Caco-2 (cell line): ENCODE measurements around the gene PFDN1. TPM values are rescaled to one million over a fixed set of nuclear protein-coding genes. Genes with fewer than 3 reads are reported as not detected.

Experiments used
- BruUV-seq: library from RNA; stranded (reverse); fragments of 400-500 nt; replicated peaks from 2 replicates; lab custom pipeline; 2021; lab: Mats Ljungman, UMichigan
- CTCF ChIA-PET: fragments of 300-600 bp; sonication (Branson Sonifier 250); formaldehyde crosslinking; loops from one replicate; lab custom pipeline; 2022; ENCODE audit warnings: antibody characterized with exemption; lab: Charles Lee
- POLR2A ChIA-PET: fragments of 300-600 bp; sonication (Branson Sonifier 250); formaldehyde crosslinking; loops from one replicate; lab custom pipeline; 2022; ENCODE audit warnings: antibody characterized with exemption; lab: Charles Lee
- DNase-seq, 2 experiments: peaks; one replicate each; pipeline versions ENCODE4 v3.0.0 to v3.0.0-alpha.2; 2020 to 2022
- H3K27me3 ChIP-seq: replicated peaks from 2 replicates; pipeline ENCODE4 v1.6.0; 2011; ENCODE audit warnings: low read length; ENCODE audit not compliant: control insufficient read depth, insufficient read depth
- H3K36me3 ChIP-seq: 2 replicates; pipeline ENCODE4 v1.5.1; 2011; ENCODE audit warnings: low read length; ENCODE audit not compliant: control insufficient read depth, insufficient read depth
- H3K4me1 ChIP-seq: fragments of 250-450 bp; sonication (Bioruptor Pico); 2 replicates; pipeline ENCODE4 v1.5.1; 2020; ENCODE audit warnings: mild to moderate bottlenecking
- H3K4me3 ChIP-seq: 2 replicates; pipeline ENCODE4 v1.5.1; 2011; ENCODE audit warnings: low read depth, mild to moderate bottlenecking, control low read depth, low read length
- H3K9me3 ChIP-seq: fragments of 250-450 bp; sonication (Bioruptor Pico); 2 replicates; pipeline ENCODE4 v1.5.1; 2020; ENCODE audit warnings: mild to moderate bottlenecking, moderate library complexity
- H3K27ac Mint-ChIP-seq: one replicate; pipeline ENCODE4 v1.8.0; 2022; ENCODE audit warnings: mixed read lengths; ENCODE audit not compliant: unreplicated experiment
- H3K27me3 Mint-ChIP-seq: one replicate; pipeline ENCODE4 v1.8.0; 2022; ENCODE audit warnings: mixed read lengths; ENCODE audit not compliant: insufficient read depth, unreplicated experiment
- H3K36me3 Mint-ChIP-seq: one replicate; pipeline ENCODE4 v1.8.0; 2022; ENCODE audit warnings: mild to moderate bottlenecking, mixed read lengths; ENCODE audit not compliant: insufficient read depth, unreplicated experiment
- H3K4me1 Mint-ChIP-seq: one replicate; pipeline ENCODE4 v1.8.0; 2022; ENCODE audit warnings: low read depth, mixed read lengths; ENCODE audit not compliant: unreplicated experiment
- H3K4me3 Mint-ChIP-seq: one replicate; pipeline ENCODE4 v1.8.0; 2022; ENCODE audit warnings: mild to moderate bottlenecking, moderate library complexity, mixed read lengths; ENCODE audit not compliant: unreplicated experiment
- H3K9me3 Mint-ChIP-seq: one replicate; pipeline ENCODE4 v1.8.0; 2022; ENCODE audit warnings: mixed read lengths; ENCODE audit not compliant: unreplicated experiment
- CTCF ChIP-seq, 2 experiments: fragments of 200-600 bp in 1 of 2; IDR thresholded peaks; 1 replicate in 1 of 2; 2 replicates in 1 of 2; pipeline versions ENCODE4 v1.5.1 to v1.8.0; 2011 to 2022; ENCODE audit warnings: antibody characterized with exemption in 1 of 2, control low read depth in 1 of 2, inconsistent platforms in 1 of 2, low read depth in 1 of 2, low read length in 1 of 2, mild to moderate bottlenecking in 1 of 2, moderate library complexity in 1 of 2; ENCODE audit not compliant: insufficient read depth in 1 of 2, severe bottlenecking in 1 of 2, unreplicated experiment in 1 of 2
- intact Hi-C: fragments of 100-400 bp; cut with micrococcal nuclease; formaldehyde crosslinking; loops from one replicate; pipeline ENCODE4 v1.10.0; 2022; ENCODE audit not compliant: unreplicated experiment
- total RNA-seq: library from RNA; stranded (reverse); gene quantifications from 2 replicates; pipeline ENCODE4 v1.2.3, GENCODE V29; 2022

PFDN1 gene
- total RNA-seq, 1 experiment from 2014 or later = 81.1 TPM

GRCh38 chr5:140246378-140247122 is 56.4 kb downstream of the PFDN1 start:
- H3K27me3 ChIP-seq = no peaks in the 10 kb centered on the region
- no TSS peak for BruUV-seq
- Mint-ChIP-seq H3K4me1 (no peaks in the 10 kb centered on the region), H3K36me3 (peaks cover 49% of the 10 kb centered on the region), H3K4me3 (no peak overlapping the region), H3K9me3 (no peaks in the 10 kb centered on the region), H3K27ac (no peak overlapping the region), H3K27me3 (no peaks in the 10 kb centered on the region)
- DNase-seq = no peak
- ChIA-PET CTCF (interaction anchor here (0.6 to 0.9 kb wide), 3 partner anchors 54 to 112 kb away, joined by 3 to 4 read pairs (median 4); no protein-coding TSS in a partner anchor), POLR2A (interaction anchor here (0.6 kb wide), 1 partner anchor 1603 kb away, joined by 4 read pairs; no protein-coding TSS in a partner anchor)
- no peak overlapping the region for H3K4me3 ChIP-seq
- no peaks in the 10 kb centered on the region; the same call in none of the 2 replicates for H3K36me3 ChIP-seq
- H3K4me1 ChIP-seq = peaks cover 4% of the 10 kb centered on the region
- no peaks in the 10 kb centered on the region for H3K9me3 ChIP-seq
- intact Hi-C loops = no loop called here
- TF ChIP-seq CTCF (IDR thresholded peaks at IDR 0.05; ENCODE audit: insufficient read depth in 1 of 2, low read depth in 1 of 2, low read length in 1 of 2, severe bottlenecking in 1 of 2, unreplicated experiment in 1 of 2) = no peak

- no peak for TF ChIP-seq CTCF (IDR thresholded peaks at IDR 0.05; ENCODE audit: insufficient read depth in 1 of 2, low read depth in 1 of 2, low read length in 1 of 2, severe bottlenecking in 1 of 2, unreplicated experiment in 1 of 2)
- H3K27ac Mint-ChIP-seq = no peak overlapping the region
- H3K27me3 Mint-ChIP-seq = no peaks in the 10 kb centered on the region
- no peaks in the 10 kb centered on the region for H3K36me3 ChIP-seq
- no peaks in the 10 kb centered on the region for H3K9me3 ChIP-seq
- peaks cover 52% of the 10 kb centered on the region for H3K36me3 Mint-ChIP-seq
- no peak overlapping the region for H3K4me3 ChIP-seq
- H3K9me3 Mint-ChIP-seq = no peaks in the 10 kb centered on the region
- no peaks in the 10 kb centered on the region for H3K27me3 ChIP-seq
- H3K4me1 Mint-ChIP-seq = peaks cover 4% of the 10 kb centered on the region
- no peak for DNase-seq
- ChIA-PET POLR2A (interaction anchor here (0.7 kb wide), 1 partner anchor 100 kb away, joined by 4 read pairs; the partner anchor contains the start of gene HBEGF), CTCF (interaction anchor here (0.6 to 3.9 kb wide), 2 partner anchors 33 to 101 kb away, joined by 3 to 105 read pairs; partner anchors contain the start of gene HBEGF)
- no peak overlapping the region for H3K4me3 Mint-ChIP-seq
- intact Hi-C loops = no loop called here
- BruUV-seq = no TSS peak
- peaks cover 10% of the 10 kb centered on the region for H3K4me1 ChIP-seq
These were observed 57.0 kb downstream of the PFDN1 start for GRCh38 chr5:140245926-140246325.

- no peaks in the 10 kb centered on the region for H3K9me3 Mint-ChIP-seq
- Histone ChIP-seq H3K9me3 (no peaks in the 10 kb centered on the region), H3K27me3 (no peaks in the 10 kb centered on the region), H3K36me3 (no peaks in the 10 kb centered on the region), H3K4me1 (peaks cover 16% of the 10 kb centered on the region), H3K4me3 (no peak overlapping the region)
- no peak for DNase-seq
- TF ChIP-seq CTCF (IDR thresholded peaks at IDR 0.05; ENCODE audit: insufficient read depth in 1 of 2, low read depth in 1 of 2, low read length in 1 of 2, severe bottlenecking in 1 of 2, unreplicated experiment in 1 of 2) = no peak
- no peaks in the 10 kb centered on the region for H3K27me3 Mint-ChIP-seq
- TSS peak; percentile 93 for BruUV-seq
- H3K4me1 Mint-ChIP-seq = peaks cover 6% of the 10 kb centered on the region
- ChIA-PET CTCF (interaction anchor here (0.6 to 3.9 kb wide), 8 partner anchors 9 to 126 kb away, joined by 3 to 105 read pairs (median 12); partner anchors contain the start of gene HBEGF), POLR2A (interaction anchor here (0.7 to 2.0 kb wide), 2 partner anchors 101 kb away, joined by 4 to 25 read pairs; partner anchors contain the start of gene HBEGF)
- H3K4me3 Mint-ChIP-seq = no peak overlapping the region
- H3K27ac Mint-ChIP-seq = no peak overlapping the region
- peaks cover 53% of the 10 kb centered on the region for H3K36me3 Mint-ChIP-seq
- intact Hi-C loops = no loop called here
These were observed 57.6 kb downstream of the PFDN1 start for GRCh38 chr5:140245341-140245740.
